BJ (cell line): ENCODE measurements around the gene CNN2. TPM values are rescaled to one million over a fixed set of nuclear protein-coding genes. Genes with fewer than 3 reads are reported as not detected.

Experiments used
- CTCF ChIA-PET: fragments of 350-600 bp; formaldehyde crosslinking; extraction: SDS; loops from one replicate; lab custom pipeline; 2021; ENCODE audit warnings: antibody characterized with exemption, inconsistent platforms; lab: Yijun Ruan, JAX
- POLR2A ChIA-PET: fragments of 300-600 bp; sonication (Branson Sonifier 250); formaldehyde crosslinking; extraction: SDS; loops from one replicate; lab custom pipeline; 2021; ENCODE audit warnings: antibody characterized with exemption; lab: Charles Lee
- DNase-seq: peaks from one replicate; pipeline ENCODE4 v3.0.0-alpha.2; 2011; ENCODE audit warnings: low read depth
- H3K27me3 ChIP-seq: 2 replicates; pipeline ENCODE4 v1.6.0; 2011; ENCODE audit warnings: low read length; ENCODE audit not compliant: control insufficient read depth, insufficient read depth
- H3K36me3 ChIP-seq: 2 replicates; pipeline ENCODE4 v1.5.1; 2011; ENCODE audit warnings: low read length; ENCODE audit not compliant: control insufficient read depth, insufficient read depth
- H3K4me3 ChIP-seq: 2 replicates; pipeline ENCODE4 v1.5.1; 2011; ENCODE audit warnings: low read depth, mild to moderate bottlenecking, control low read depth, low read length
- CTCF ChIP-seq: IDR thresholded peaks from 2 replicates; pipeline ENCODE4 v1.5.1; 2011; ENCODE audit warnings: low read depth, mild to moderate bottlenecking, control low read depth, inconsistent platforms, low read length, moderate library complexity; ENCODE audit not compliant: insufficient read depth
- polyA plus RNA-seq: library from polyadenylated mRNA; depleted of rRNA; stranded (reverse); fragments of >200 nt; gene quantifications from 2 replicates; pipeline ENCODE4 v1.2.3, GENCODE V29; 2011

The CNN2 gene
- polyA plus RNA-seq, 1 experiment = 529 TPM

- DNase-seq = no peak
- POLR2A ChIA-PET = no interaction called here
- CTCF ChIA-PET = interaction anchor here (0.6 to 1.1 kb wide), 2 partner anchors 9 to 49 kb away, joined by 4 read pairs; no protein-coding TSS in a partner anchor
Observed at GRCh38 chr19:1015782-1016646, 10.4 kb upstream of the CNN2 start.

GRCh38 chr19:1016647-1017114 is 9.7 kb upstream of the CNN2 start:
- no peak for TF ChIP-seq CTCF
- no peak for DNase-seq
- ChIA-PET POLR2A (no interaction called here), CTCF (interaction anchor here (0.6 to 1.1 kb wide), 2 partner anchors 10 to 48 kb away, joined by 4 read pairs; no protein-coding TSS in a partner anchor)
- H3K4me3 ChIP-seq = no peak overlapping the region
- peaks cover 18% of the 10 kb centered on the region for H3K36me3 ChIP-seq
- H3K27me3 ChIP-seq = no peaks in the 10 kb centered on the region

More at GRCh38 chr19:1015782-1016646, 10.4 kb upstream of the CNN2 start:
- TF ChIP-seq CTCF = no peak
- Histone ChIP-seq H3K36me3 (peaks cover 18% of the 10 kb centered on the region), H3K27me3 (no peaks in the 10 kb centered on the region), H3K4me3 (no peak overlapping the region)

GRCh38 chr19:1017115-1017905 is 9.1 kb upstream of the CNN2 start:
- ChIA-PET CTCF (interaction anchor here (0.6 to 1.1 kb wide), 2 partner anchors 10 to 48 kb away, joined by 4 read pairs; no protein-coding TSS in a partner anchor), POLR2A (no interaction called here)
- no peak for DNase-seq
- no peak for TF ChIP-seq CTCF
- H3K4me3 ChIP-seq = no peak overlapping the region
- H3K36me3 ChIP-seq = peaks cover 15% of the 10 kb centered on the region
- no peaks in the 10 kb centered on the region for H3K27me3 ChIP-seq

- TF ChIP-seq CTCF = no peak
- DNase-seq = no peak
- Histone ChIP-seq H3K27me3 (no peaks in the 10 kb centered on the region), H3K4me3 (no peak overlapping the region), H3K36me3 (peaks cover 12% of the 10 kb centered on the region)
- ChIA-PET CTCF (interaction anchor here (0.9 kb wide), 1 partner anchor 227 kb away, joined by 3 read pairs; no protein-coding TSS in a partner anchor), POLR2A (no interaction called here)
Observed at GRCh38 chr19:1017906-1018305, 8.5 kb upstream of the CNN2 start.
